HG03064 (cell line): ENCODE results near the gene ADAMTS12.

ENCODE experiments used
- ATAC-seq: cut with Tn5 transposase; IDR thresholded peaks from one replicate; pipeline ENCODE4 v1.9.1; 2021; ENCODE audit warnings: low read depth; ENCODE audit not compliant: unreplicated experiment

Gene ADAMTS12

GRCh38 chr5:33675958-33676464 is 215.8 kb downstream of the ADAMTS12 start:
- ATAC-seq = peak; percentile 79

GRCh38 chr5:33671700-33672291 is 220.0 kb downstream of the ADAMTS12 start:
- ATAC-seq = no peak

- ATAC-seq = no peak
These were observed 228.9 kb downstream of the ADAMTS12 start for GRCh38 chr5:33662722-33663427.

- ATAC-seq = no peak
These were observed 232.1 kb downstream of the ADAMTS12 start for GRCh38 chr5:33659526-33660169.

- no peak for ATAC-seq
These were observed 233.9 kb downstream of the ADAMTS12 start for GRCh38 chr5:33657804-33658440.

GRCh38 chr5:33657176-33657575 is 234.6 kb downstream of the ADAMTS12 start:
- no peak for ATAC-seq

GRCh38 chr5:33650911-33651310 is 240.9 kb downstream of the ADAMTS12 start:
- ATAC-seq = no peak

- no peak for ATAC-seq
These were observed 242.0 kb downstream of the ADAMTS12 start for GRCh38 chr5:33649549-33650482.

- ATAC-seq = no peak
These were observed 249.9 kb downstream of the ADAMTS12 start for GRCh38 chr5:33641744-33642505.

GRCh38 chr5:33639474-33639873 is 252.3 kb downstream of the ADAMTS12 start:
- ATAC-seq = no peak

GRCh38 chr5:33637011-33637410 is 254.8 kb downstream of the ADAMTS12 start:
- ATAC-seq = no peak

GRCh38 chr5:33635582-33635981 is 256.2 kb downstream of the ADAMTS12 start:
- no peak for ATAC-seq

- no peak for ATAC-seq
These were observed 258.1 kb downstream of the ADAMTS12 start for GRCh38 chr5:33633699-33634098.

GRCh38 chr5:33631786-33632185 is 260.0 kb downstream of the ADAMTS12 start:
- ATAC-seq = peak; percentile 91

- no peak for ATAC-seq
These were observed 260.7 kb downstream of the ADAMTS12 start for GRCh38 chr5:33631139-33631538.

- ATAC-seq = no peak
These were observed 261.8 kb downstream of the ADAMTS12 start for GRCh38 chr5:33629999-33630398.

- no peak for ATAC-seq
These were observed 263.0 kb downstream of the ADAMTS12 start for GRCh38 chr5:33628796-33629195.

GRCh38 chr5:33621514-33621913 is 270.3 kb downstream of the ADAMTS12 start:
- no peak for ATAC-seq

- ATAC-seq = no peak
These were observed 277.8 kb downstream of the ADAMTS12 start for GRCh38 chr5:33614039-33614438.
